GM12872 (cell line): Measurements from ENCODE around the gene MAP4K5.

Source experiments
- CTCF ChIP-seq: IDR thresholded peaks from 3 replicates; pipeline ENCODE4 v1.5.1; 2011; ENCODE audit warnings: low read depth, mild to moderate bottlenecking, low read length, moderate library complexity; ENCODE audit not compliant: insufficient read depth

The MAP4K5 gene

DNA sequence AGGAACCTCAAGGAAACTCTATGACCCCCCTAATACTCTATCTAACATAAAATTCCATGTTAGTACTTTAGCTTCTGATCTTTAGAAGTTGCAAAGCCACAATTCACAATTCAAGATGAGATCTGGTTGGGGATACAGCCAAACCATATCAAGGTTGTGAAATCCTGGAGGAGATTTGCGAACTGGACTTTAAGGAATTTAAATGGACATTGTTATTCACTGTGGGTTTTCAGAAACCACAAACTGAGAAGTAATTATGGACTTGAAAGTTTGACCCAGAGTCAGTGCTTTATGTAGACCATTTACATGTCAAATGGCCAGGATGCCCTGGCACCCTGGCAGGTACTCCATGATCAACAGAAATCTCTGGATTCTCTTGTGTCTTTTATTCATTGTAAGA, 121.4 kb downstream of the MAP4K5 start:
- no peak for TF ChIP-seq CTCF

- TF ChIP-seq CTCF = no peak
These were observed 122.3 kb downstream of the MAP4K5 start for GRCh38 chr14:50410071-50410470.

DNA sequence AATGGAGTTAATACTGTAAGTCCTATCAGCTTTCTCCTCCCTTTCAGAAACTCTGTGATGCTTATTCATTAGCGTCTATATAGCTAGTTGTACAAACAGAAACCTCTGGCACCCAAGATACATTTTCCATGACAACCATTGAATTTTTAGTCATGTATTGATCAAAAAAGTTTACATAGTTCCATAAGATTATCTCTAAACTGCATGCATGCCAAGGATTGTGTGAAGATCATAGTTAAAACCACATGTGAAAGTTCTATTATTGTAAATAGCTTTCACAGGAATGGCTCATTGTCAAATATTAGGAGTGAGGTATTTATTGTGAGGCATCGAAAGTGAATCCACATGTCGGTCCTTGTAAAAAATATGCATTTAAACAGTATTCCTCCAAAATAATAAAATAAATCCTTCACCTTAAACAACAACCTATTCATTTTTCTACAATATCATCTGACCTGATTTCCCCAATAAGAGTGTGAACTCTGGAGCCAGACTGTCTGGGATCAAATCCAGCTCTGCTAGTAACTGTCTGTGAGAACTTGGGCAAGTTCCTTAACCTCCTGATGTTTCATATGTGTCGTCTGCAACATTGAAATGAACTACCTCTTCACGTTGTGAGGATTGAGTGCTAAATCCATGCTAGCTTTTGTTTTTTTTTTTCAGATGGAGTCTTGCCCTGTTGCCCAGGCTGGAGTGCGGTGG, 125.1 kb downstream of the MAP4K5 start:
- TF ChIP-seq CTCF = no peak

DNA sequence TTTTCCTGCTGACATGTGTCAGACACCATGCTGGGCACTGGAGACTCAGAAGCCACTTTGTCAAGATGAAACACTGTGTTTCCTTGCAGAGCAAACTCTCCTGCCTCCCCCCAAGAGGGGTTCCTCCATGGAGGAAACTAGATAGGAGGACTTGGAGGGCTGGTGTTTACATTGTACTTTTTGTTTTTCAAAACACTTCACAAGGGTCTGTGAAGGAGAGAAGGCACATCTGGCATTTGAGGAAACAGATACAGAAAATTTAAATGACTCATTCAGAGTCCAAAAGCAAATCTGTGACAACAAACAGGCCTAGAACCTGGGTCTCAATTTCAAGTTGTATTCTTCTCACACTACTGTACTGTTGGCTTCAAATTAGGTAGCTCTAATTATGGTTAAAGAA, 128.9 kb downstream of the MAP4K5 start:
- no peak for TF ChIP-seq CTCF

DNA sequence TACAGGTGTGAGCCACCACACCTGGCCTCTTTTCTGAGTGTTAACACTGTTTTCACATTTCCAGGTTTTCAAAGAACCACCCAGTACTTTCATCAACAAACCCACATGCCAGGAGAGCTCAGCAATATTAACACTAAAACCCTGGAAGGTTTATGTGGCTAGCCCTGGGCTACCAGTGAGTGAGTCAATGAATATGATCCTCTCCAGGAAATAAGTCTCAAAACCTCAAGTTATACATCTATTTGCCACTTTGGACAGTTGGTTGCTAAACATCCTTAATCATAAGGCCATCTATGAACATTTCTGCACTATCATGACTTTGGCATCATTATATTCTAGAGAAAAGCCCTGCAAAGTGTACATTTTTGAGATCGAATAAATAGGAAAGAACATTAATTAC, 129.4 kb downstream of the MAP4K5 start:
- TF ChIP-seq CTCF = no peak

GRCh38 chr14:50400461-50400860, 131.9 kb downstream of the MAP4K5 start:
- no peak for TF ChIP-seq CTCF

DNA sequence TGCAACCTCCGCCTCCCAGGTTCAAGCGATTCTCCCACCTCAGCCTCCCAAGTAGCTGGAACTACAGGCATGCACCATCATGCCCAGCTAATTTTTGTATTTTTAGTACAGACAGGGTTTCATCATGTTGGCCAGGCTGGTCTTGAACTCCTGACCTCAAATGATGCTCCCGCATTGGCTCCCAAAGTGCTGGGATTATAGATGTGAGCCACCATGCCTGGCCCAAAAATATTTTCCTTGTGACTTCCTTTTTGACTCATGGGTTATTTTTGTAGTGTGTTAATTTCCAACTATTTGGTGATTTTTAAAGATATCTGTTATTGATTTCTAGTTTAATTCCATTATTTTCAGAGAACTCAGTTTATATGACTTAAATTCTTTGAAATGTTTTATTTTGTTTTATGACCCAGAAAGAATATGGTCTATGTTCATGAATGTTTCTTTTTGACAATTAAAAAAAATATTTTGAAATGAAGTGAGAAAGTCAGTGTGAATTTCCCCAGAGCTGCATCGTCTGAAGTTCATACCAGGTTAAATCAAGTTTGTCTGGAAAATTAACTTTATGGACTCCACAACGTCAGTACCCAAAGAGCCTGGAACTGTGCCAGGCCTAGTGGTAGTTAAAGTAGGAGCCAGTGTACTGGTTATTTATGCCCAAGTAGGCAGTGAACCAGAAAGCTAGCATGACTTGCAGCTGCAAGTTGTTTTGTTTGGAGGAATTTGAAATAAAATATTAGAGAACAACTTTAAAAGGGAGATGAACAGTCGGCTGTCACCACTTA, 132.9 kb downstream of the MAP4K5 start:
- no peak for TF ChIP-seq CTCF
